ENCODE measurements around the gene HINT3.

HINT3 gene

GRCh38 chr6:126010040-126010439, 53.5 kb downstream of the HINT3 start:
- no peak for DNase-seq

DNA sequence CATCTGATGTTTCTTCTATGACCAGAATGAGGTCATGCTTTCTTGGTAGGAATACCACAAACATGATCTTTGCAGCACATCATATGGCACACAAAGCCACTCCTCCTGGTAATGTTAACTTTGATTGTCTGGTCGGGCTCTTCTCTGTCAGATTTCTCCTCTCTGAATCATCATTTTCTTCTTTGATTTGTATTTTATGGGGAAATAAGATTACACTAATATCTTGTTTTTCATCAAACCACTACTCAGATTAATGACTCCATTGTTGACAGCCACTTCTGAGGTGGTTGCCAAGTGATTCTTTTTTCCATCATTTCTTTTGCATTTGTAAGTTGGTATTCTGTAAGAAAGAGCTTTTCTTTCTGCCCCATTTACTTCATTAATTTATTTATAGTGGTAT, 59.3 kb downstream of the HINT3 start:
- DNase-seq: no peak

DNA sequence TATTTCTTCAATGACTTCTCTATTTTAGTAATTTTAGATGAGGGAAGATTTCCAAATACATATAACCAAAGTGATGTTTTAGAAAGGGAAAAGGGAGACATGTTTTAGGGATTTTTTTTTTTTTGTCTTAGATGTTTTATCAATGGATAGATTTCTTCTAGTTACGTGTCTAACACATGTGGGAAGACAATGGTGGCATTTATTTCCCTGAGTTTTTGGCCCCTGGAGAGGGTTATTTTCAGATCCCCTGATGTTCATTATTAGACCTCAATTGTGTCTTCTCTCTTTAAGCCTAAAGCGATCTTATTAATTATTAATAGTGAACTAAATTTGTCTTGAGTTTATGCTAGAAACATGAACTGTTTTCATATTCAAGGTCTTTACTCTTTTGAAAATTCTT, 60.0 kb downstream of the HINT3 start:
- no peak for DNase-seq

DNA sequence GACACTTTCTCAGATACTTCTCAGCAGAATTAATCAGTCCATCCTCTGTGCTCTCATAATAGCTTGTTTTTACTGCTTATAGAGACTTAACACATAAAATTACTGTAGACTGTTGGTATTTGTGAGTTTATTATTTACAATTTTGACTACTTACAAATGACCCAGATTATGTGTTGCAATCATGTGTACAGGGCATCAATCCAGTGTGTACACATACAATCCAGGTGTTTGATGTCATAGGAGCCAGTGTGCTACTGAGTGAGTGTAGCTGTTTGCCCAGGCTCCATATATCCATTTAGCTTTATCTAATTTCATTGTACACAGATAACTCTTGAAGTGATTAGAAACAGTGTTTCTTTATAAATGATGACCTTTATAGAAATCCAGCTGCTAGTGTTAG, 61.1 kb downstream of the HINT3 start:
- no peak for DNase-seq

DNA sequence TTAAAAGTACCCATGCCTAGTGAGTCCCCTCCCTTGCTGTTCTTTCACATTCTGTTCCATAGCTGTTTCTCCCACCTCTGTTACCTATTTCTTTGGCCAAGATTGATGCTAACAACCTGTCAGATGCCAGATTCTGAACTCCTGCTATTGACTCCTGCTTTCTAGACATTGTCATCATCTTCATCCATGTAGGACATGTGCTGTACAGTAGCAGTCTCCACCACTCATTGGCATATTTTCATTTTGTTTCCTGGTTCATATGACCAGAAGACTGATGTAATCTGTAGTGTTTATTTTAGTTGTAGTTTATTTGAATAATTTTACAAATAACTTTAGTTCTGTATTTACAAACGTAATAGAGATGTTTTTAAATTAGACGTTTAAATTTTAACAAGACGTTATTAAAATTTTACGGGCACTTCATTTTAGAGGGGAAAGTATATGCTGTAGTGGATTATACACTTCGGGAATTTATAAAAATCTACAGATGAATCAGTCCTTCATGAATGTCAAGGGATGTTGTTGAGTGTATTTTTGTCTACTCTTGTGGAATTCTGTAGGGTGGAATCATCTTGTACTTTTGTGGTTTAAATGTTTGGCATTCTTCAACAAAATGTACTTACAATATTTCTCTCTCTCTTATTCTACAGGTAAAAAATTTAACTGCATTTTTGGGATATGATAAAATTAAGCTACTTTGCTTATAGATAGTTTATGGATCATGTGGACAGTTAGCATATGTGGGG, 63.9 kb downstream of the HINT3 start:
- DNase-seq: no peak

- DNase-seq: peak; percentile 49
These were observed 66.9 kb downstream of the HINT3 start for GRCh38 chr6:126023474-126023873.

DNA sequence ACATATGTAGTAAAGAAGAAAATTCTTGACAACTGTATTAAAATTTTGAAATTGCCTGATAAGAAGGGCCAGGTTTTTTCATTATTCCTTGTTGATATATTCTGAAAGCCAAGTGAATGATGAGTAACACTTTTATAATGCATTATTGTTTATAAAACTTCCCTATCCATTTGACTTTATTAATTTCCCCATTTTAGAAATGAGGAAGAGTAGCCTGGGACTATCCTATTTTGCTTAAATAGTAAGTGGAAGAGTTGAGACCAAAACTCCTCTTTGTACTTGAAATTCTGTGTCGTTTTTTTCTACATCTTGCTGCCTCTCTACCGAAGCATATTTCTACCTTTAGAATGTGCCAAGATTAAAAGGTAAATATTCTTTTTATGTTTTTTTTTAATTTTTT, 69.4 kb downstream of the HINT3 start:
- no peak for DNase-seq

GRCh38 chr6:126027601-126028000, 71.0 kb downstream of the HINT3 start:
- no peak for DNase-seq
